Right atrium auricular region (tissue), 2 donors: ENCODE measurements around the gene BCOR. TPM values are rescaled to one million over a fixed set of nuclear protein-coding genes. Genes with fewer than 3 reads are reported as not detected.

Experiments
- DNase-seq: peaks from one replicate; pipeline ENCODE4 v3.0.0-alpha.2; 2019; ENCODE audit warnings: low spot score
- H3K27ac ChIP-seq, 2 donors: fragments of 200-600 bp; sonication (generic); 1 replicate in 1 of 2; 2 replicates in 1 of 2; pipeline ENCODE4 v1.5.1; 2016 to 2019
- H3K27me3 ChIP-seq, 2 donors: fragments of 200-600 bp; sonication (generic); one replicate each; pipeline versions ENCODE4 v1.5.1 to v1.6.0; 2017 to 2019
- H3K36me3 ChIP-seq: fragments of 200-600 bp; sonication (generic); one replicate; pipeline ENCODE4 v1.5.1; 2016
- H3K4me1 ChIP-seq, 2 donors: fragments of 200-600 bp; sonication (generic); one replicate each; pipeline versions ENCODE4 v1.5.1 to v1.6.0; 2017 to 2019
- H3K4me3 ChIP-seq, 2 donors: fragments of 200-600 bp; sonication (generic); 1 replicate in 1 of 2; 2 replicates in 1 of 2; pipeline ENCODE4 v1.5.1; 2017 to 2019; ENCODE audit warnings: mild to moderate bottlenecking in 1 of 2, moderate library complexity in 1 of 2
- H3K9me3 ChIP-seq, 2 donors: fragments of 200-600 bp; sonication (generic); one replicate each; pipeline ENCODE4 v1.5.1; 2019
- total RNA-seq, 2 donors: library from RNA; depleted of rRNA; stranded (reverse); fragments of >200 nt; gene quantifications; one replicate each; pipeline ENCODE4 v1.1.0, GENCODE V29; 2016
- TF ChIP-seq, protein P1 (sequence below), 2 donors: fragments of 200-600 bp; sonication (generic); IDR thresholded peaks; one replicate each; pipeline ENCODE4 v1.5.1; 2019; ENCODE audit warnings: antibody characterized with exemption in 2 of 2

The BCOR gene
- total RNA-seq, 2 donors from 2014 or later, result 24.3 to 37.1 TPM

DNA sequence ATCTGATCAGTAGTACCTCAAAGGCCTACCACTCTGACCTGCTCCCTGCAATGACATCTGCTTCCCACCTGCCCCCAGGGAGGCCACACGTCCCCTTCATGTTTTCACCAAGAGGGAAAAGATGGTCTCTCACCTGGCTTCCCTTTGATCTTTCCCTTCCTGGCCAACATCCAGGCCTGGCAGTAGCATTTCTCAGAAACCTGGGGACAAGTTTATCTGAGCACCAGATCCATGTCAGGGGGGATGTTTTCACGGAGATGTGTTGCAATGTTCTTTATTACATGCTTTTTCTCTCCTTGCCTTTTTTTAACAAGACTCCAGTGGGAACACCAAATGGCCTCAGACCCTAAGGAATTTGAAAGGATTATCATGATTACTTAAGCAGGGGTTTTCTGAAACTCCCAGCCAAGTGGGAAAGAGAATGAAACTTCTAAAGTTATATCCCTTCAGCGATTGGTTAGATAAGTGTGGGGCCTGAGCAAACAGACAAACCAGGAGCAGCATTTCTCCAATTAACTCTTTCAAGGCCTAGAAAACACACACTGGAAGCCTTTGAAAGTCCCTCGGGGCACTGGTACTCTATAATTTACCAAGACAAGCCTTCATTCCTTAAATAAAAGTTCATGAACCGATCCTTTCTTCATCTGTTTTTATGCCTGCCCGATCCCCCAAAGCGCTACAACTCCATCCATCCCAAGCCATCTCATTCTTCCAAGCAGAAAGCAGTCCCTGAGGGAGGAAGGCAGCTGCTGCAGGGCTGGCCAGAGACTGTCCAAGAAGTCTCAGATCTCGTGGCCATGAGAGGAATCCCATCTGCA is 94.1 kb downstream of the BCOR start:
- peaks cover 0 to 20% of the 10 kb centered on the region in 2 donors for H3K4me1 ChIP-seq

DNA sequence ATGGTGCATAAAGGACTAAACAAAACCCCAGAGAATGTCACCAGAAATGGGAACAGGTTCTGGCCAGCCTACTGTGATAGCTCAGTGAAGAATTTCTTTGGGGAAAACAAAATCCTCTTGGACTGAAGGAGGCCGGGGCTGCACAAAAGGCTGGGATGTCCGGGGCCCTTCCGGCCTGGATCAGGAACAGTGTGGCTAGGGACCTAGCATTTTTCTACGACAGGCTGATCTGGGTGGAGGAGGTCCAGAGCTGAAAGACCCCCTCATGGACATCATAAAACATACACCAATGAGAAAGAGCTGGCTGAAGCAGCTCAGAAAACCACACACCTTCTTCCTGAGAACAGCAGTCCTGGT is 94.7 kb downstream of the BCOR start:
- TF ChIP-seq, protein P1, sequence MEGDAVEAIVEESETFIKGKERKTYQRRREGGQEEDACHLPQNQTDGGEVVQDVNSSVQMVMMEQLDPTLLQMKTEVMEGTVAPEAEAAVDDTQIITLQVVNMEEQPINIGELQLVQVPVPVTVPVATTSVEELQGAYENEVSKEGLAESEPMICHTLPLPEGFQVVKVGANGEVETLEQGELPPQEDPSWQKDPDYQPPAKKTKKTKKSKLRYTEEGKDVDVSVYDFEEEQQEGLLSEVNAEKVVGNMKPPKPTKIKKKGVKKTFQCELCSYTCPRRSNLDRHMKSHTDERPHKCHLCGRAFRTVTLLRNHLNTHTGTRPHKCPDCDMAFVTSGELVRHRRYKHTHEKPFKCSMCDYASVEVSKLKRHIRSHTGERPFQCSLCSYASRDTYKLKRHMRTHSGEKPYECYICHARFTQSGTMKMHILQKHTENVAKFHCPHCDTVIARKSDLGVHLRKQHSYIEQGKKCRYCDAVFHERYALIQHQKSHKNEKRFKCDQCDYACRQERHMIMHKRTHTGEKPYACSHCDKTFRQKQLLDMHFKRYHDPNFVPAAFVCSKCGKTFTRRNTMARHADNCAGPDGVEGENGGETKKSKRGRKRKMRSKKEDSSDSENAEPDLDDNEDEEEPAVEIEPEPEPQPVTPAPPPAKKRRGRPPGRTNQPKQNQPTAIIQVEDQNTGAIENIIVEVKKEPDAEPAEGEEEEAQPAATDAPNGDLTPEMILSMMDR (IDR thresholded peaks at IDR 0.05), result no peak
- Histone ChIP-seq H3K36me3 (no peaks in the 10 kb centered on the region), H3K27me3 (peaks cover 4 to 6% of the 10 kb centered on the region in 2 donors), H3K27ac (no peak overlapping the region), H3K9me3 (no peaks in the 10 kb centered on the region), H3K4me3 (no peak overlapping the region), H3K4me1 (peaks cover 0 to 14% of the 10 kb centered on the region in 2 donors)
- no peak for DNase-seq

More for the DNA sequence above, 94.1 kb downstream of the BCOR start:
- H3K27me3 ChIP-seq, result peaks cover 4 to 6% of the 10 kb centered on the region in 2 donors
- no peaks in the 10 kb centered on the region for H3K36me3 ChIP-seq
- no peak overlapping the region for H3K4me3 ChIP-seq
- H3K9me3 ChIP-seq, result no peaks in the 10 kb centered on the region
- H3K27ac ChIP-seq, result no peak overlapping the region
- DNase-seq, result no peak
- TF ChIP-seq, protein P1 (IDR thresholded peaks at IDR 0.05), result no peak
